ENCODE results near the gene APRT.
"Not testable (repeated sequence)": the region's sequence is repeated elsewhere in the genome, so short reads cannot be mapped to it uniquely, and the experiment has no call there.

The APRT gene

DNA sequence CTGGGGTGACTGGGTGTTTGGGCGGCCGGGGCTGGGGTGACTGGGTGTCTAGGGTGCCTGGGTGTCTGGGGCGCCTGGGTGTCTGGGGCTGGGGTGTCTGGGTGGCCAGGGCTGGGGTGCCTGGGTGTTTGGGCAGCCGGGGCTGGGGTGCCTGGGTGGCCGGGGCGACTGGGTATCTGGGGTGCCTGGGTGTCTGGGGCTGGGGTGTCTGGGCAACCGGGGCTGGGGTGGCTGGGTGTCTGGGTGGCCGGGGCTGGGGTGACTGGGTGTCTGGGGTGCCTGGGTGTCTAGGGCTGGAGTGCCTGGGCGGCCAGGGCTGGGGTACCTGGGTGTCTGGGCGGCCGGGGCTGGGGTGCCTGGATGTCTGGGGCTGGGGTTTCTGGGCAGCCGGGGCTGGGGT is 13.4 kb upstream of the APRT start:
- Histone ChIP-seq H3K4me3 (replicated peaks; ENCODE audit: insufficient read depth, low read length) (no peak overlapping the region), H3K27ac (replicated peaks) (no peak overlapping the region), H3K27me3 (ENCODE audit: insufficient read depth, poor library complexity, severe bottlenecking) (no peaks in the 10 kb centered on the region)
- no peak for DNase-seq (ENCODE audit: low read depth in 1 of 2, low spot score in 1 of 2)
- TF ChIP-seq GABPA (IDR thresholded peaks at IDR 0.05; ENCODE audit: low read depth) (no peak), SPI1 (IDR thresholded peaks at IDR 0.05; ENCODE audit: borderline replicate concordance, low read depth) (no peak), POLR2AphosphoS5 (IDR thresholded peaks at IDR 0.05; ENCODE audit: low read depth) (no peak)
- TF ChIP-seq, protein P1, sequence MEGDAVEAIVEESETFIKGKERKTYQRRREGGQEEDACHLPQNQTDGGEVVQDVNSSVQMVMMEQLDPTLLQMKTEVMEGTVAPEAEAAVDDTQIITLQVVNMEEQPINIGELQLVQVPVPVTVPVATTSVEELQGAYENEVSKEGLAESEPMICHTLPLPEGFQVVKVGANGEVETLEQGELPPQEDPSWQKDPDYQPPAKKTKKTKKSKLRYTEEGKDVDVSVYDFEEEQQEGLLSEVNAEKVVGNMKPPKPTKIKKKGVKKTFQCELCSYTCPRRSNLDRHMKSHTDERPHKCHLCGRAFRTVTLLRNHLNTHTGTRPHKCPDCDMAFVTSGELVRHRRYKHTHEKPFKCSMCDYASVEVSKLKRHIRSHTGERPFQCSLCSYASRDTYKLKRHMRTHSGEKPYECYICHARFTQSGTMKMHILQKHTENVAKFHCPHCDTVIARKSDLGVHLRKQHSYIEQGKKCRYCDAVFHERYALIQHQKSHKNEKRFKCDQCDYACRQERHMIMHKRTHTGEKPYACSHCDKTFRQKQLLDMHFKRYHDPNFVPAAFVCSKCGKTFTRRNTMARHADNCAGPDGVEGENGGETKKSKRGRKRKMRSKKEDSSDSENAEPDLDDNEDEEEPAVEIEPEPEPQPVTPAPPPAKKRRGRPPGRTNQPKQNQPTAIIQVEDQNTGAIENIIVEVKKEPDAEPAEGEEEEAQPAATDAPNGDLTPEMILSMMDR (IDR thresholded peaks at IDR 0.05; ENCODE audit: insufficient read depth, low read length) = no peak
- TF ChIP-seq, protein P2, sequence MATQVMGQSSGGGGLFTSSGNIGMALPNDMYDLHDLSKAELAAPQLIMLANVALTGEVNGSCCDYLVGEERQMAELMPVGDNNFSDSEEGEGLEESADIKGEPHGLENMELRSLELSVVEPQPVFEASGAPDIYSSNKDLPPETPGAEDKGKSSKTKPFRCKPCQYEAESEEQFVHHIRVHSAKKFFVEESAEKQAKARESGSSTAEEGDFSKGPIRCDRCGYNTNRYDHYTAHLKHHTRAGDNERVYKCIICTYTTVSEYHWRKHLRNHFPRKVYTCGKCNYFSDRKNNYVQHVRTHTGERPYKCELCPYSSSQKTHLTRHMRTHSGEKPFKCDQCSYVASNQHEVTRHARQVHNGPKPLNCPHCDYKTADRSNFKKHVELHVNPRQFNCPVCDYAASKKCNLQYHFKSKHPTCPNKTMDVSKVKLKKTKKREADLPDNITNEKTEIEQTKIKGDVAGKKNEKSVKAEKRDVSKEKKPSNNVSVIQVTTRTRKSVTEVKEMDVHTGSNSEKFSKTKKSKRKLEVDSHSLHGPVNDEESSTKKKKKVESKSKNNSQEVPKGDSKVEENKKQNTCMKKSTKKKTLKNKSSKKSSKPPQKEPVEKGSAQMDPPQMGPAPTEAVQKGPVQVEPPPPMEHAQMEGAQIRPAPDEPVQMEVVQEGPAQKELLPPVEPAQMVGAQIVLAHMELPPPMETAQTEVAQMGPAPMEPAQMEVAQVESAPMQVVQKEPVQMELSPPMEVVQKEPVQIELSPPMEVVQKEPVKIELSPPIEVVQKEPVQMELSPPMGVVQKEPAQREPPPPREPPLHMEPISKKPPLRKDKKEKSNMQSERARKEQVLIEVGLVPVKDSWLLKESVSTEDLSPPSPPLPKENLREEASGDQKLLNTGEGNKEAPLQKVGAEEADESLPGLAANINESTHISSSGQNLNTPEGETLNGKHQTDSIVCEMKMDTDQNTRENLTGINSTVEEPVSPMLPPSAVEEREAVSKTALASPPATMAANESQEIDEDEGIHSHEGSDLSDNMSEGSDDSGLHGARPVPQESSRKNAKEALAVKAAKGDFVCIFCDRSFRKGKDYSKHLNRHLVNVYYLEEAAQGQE (IDR thresholded peaks at IDR 0.05; ENCODE audit: insufficient replicate concordance, low read depth) = no peak

DNA sequence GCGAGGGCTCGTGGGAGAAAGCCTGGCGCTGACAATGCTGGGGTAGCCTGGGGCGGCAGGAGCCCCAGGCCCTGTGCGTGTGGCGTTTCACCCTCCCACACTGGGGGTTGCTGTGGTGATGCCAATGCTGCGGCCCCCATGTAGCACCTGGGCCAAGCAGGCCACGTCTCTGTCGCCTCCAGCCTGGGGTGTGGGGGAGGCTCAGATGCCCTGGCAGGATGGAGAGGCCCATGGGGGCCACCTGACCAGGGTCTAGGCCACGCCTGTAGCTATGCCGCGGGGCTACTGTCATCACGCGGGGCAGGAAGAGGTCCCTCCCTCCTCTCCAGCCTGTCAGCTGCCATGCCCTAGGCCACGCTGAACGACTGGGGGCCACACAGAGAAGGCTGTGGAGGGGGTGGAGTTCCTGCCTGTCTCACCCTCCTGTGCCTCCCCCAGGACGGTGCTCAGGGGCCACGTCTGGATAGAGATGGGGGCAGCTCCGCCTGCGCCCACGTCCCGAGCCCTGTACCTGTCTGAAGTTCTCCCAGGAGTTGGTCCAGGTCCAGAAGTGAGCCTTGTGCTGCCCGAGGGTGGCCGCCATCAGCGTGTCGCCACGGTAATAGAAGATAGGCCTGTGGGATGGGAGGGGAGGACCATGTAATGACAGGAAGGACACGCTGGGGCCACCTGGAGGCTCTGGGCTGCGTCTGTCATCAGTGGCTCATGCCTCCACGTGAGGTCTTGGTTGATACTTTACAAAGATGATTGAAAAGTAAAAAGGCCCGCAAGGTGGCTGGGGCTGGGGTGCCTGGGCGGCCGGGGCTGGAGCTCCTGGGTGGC is 12.7 kb upstream of the APRT start:
- no peak for TF ChIP-seq SPI1 (IDR thresholded peaks at IDR 0.05; ENCODE audit: borderline replicate concordance, low read depth)
- TF ChIP-seq, protein P2 (IDR thresholded peaks at IDR 0.05; ENCODE audit: insufficient replicate concordance, low read depth) = no peak
- Histone ChIP-seq H3K27me3 (ENCODE audit: insufficient read depth, poor library complexity, severe bottlenecking) (no peaks in the 10 kb centered on the region), H3K4me3 (replicated peaks; ENCODE audit: insufficient read depth, low read length) (no peak overlapping the region), H3K27ac (replicated peaks) (no peak overlapping the region)
- DNase-seq (ENCODE audit: low read depth in 1 of 2, low spot score in 1 of 2) = no peak

DNA sequence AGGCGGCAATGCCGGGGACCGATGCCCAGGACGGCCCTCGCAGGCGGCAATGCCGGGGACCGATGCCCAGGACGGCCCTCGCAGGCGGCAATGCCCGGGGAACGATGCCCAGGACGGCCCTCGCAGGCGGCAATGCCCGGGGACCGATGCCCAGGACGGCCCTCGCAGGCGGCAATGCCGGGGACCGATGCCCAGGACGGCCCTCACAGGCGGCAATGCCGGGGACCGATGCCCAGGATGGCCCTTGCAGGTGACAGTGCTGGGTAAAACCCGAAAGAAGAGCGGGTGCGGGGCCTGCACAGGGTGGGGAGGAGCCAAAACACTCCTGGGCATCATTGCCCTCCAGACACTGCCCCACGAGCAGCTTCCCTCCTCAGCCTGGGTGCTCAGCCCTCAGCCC is 11.9 kb upstream of the APRT start:
- H3K27me3 ChIP-seq (ENCODE audit: insufficient read depth, poor library complexity, severe bottlenecking); H3K4me3 ChIP-seq (replicated peaks; ENCODE audit: insufficient read depth, low read length); H3K27ac ChIP-seq (replicated peaks); DNase-seq (ENCODE audit: low read depth in 1 of 2, low spot score in 1 of 2): not testable (repeated sequence)

DNA sequence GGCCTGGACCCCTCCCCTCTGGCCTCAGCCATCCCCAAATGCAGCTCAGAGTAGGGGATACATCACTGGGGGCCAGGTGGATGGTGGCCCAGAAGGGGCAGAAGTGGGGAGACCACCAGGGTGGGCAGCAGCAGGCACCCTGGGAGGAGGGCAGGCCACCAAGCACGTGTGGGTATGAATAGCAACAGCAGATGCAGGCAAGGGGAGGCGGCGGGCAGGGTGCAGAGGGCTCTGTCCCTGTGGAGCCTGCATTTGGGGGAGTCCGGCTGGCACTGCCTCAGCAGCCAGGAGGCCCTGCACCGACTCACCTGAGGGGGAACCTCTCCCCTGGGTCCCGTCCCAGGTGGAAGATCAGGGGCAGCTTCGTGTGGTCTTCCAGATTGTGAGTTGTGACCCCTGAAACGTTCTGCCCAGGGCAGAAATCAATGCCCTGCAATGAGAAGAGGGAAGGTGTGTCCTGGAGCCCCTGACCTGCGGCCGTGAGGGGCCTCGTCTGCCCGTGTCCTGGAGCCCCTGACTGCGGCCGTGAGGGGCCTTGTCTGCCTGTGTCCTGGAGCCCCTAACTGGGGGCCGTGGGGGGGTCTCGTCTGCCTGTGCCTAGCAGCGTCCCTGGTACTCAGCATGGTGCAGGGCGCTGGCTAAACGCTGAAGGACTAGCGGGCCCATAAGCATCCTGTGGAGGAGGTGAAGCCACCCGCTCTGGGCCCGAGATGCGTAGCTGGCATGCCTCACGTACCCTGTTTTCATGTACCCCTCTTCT is 10.7 kb upstream of the APRT start:
- Histone ChIP-seq H3K27ac (replicated peaks) (no peak overlapping the region), H3K27me3 (ENCODE audit: insufficient read depth, poor library complexity, severe bottlenecking) (no peaks in the 10 kb centered on the region), H3K4me3 (replicated peaks; ENCODE audit: insufficient read depth, low read length) (no peak overlapping the region)
- no peak for DNase-seq (ENCODE audit: low read depth in 1 of 2, low spot score in 1 of 2)
- TF ChIP-seq, protein P2 (IDR thresholded peaks at IDR 0.05; ENCODE audit: insufficient replicate concordance, low read depth) = no peak
- TF ChIP-seq GABPA (IDR thresholded peaks at IDR 0.05; ENCODE audit: low read depth) = no peak
- TF ChIP-seq POLR2AphosphoS5 (IDR thresholded peaks at IDR 0.05; ENCODE audit: low read depth) = no peak
- TF ChIP-seq, protein P1 (IDR thresholded peaks at IDR 0.05; ENCODE audit: insufficient read depth, low read length) = no peak
- no peak for TF ChIP-seq SPI1 (IDR thresholded peaks at IDR 0.05; ENCODE audit: borderline replicate concordance, low read depth)
